ENCODE results near the gene RERG. TPM values are rescaled to one million over a fixed set of nuclear protein-coding genes. Genes with fewer than 3 reads are reported as not detected.

RERG gene, protein sequence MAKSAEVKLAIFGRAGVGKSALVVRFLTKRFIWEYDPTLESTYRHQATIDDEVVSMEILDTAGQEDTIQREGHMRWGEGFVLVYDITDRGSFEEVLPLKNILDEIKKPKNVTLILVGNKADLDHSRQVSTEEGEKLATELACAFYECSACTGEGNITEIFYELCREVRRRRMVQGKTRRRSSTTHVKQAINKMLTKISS
- total RNA-seq: 10 to 100 TPM in 1 of 8 experiments, 1 to 10 TPM in 5, under 1 TPM in 2; 0.18 to 23.5 (median 1.7) TPM

DNA sequence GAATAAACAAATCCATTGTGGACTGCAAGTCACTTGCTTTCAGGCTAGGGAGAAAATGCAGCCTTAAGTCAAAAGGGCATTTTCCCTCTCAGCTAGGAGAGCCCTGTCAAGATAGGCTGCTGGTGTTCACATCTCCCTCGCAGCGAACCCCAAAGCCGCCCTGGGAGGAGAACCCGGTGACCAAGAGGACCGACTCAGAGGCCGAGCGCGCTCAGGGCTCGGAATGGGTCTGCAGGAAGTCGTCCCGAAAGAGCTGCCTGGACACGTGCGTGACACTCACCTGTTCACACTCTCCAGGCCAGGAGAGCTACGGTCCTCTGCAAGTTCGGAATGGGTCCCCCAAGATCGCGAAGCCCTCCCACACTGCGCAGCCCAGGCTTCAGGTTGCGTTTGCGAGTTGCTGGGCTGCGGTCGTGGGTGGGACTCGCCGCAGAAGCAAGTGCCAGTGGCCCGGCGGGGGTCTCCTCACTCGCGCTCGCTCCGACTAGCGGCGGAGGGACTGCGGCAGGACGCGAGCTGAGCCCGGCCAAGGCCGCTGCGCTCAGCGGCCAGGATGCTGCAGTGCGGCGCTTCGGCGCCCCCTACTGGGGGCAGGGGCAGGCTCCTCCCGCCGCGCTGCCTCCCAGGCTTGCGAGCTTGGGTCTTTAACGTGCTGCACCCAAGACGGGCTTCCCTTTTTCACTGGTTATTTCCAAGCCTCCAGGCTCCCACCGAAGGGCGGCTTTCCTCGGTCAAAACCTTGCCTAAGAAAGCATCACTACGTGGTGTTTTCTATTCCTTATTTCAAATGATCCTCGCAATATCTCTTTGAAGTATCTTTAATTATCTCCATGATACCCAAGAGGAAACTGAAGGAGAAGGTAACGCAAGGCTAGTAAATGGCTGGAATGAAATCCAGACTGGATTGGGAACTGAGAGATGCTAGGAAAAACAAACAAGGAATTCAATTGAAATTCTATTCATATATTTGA lies at the start of gene RERG:
Gene RERG (minus strand): TSS at position 503 of the 971 bp plus-strand sequence. CDS start 3,928 bp downstream, outside the sequence.
- in situ Hi-C loops (cut with MboI; ENCODE audit: low pct_unique_long_range_greater_than_20kb in 2 of 9, low sequenced_read_pairs in 9 of 9, unreplicated experiment in 9 of 9): loop anchor here in 5 of 9 experiments (25.0 kb wide), 3 partner anchors 209 to 384 kb away; partner anchors contain the start of gene ART4 (in 4 of the 5)
- H3K27ac ChIP-seq: no peak within 1 kb of the TSS
- ATAC-seq (replicated peaks in 6 of 8): peak; percentile 97 to 100 (median 99)
- peaks cover 8 to 10% of the 10 kb centered on the region in 2 donors for H3K4me1 ChIP-seq (replicated peaks in 1 of 2)
- WGBS, 10 experiments: 4 to 73% (median 15%) methylated on average over 2 to 23 of the region's 55 CpGs; no CpG with 5 or more reads in 1 of the 10 experiments
- peak within 1 kb of the TSS; percentile 26 to 51 (median 34) for H3K4me3 ChIP-seq

DNA sequence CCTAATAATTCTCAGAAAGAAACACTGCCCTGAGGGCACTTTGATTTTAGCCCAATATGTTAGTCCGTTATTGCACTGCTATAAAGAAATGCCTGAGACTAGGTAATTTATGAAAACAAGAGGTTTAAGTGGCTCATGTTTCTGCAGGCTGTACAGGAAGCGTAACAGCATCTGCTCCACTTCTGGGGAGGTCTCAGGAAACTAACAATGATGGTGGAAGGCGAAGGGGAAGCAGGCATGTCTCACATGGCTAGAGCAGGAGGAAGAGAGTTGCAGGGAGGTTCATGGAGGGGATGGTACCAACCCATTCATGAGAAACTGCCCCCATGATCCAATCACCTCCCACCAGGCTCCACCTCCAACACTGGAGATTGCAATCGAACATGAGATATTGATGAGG lies 49.4 kb upstream of the RERG start:
- Histone ChIP-seq H3K27ac (no peak overlapping the region), H3K4me3 (no peak overlapping the region), H3K4me1 (replicated peaks in 1 of 2) (no peaks in the 10 kb centered on the region)
- ATAC-seq (replicated peaks in 6 of 8): no peak
- in situ Hi-C loops (cut with MboI; ENCODE audit: low pct_unique_long_range_greater_than_20kb in 2 of 9, low sequenced_read_pairs in 9 of 9, unreplicated experiment in 9 of 9): loop anchor here in 7 of 9 experiments (5.0 to 25.0 kb wide), 3 partner anchors 252 to 433 kb away; partner anchors contain the start of gene ART4 (in 2 of the 7)
- WGBS, 10 experiments: 14 to 100% (median 47%) methylated on average over 1 to 4 of the region's 4 CpGs; no CpG with 5 or more reads in 1 of the 10 experiments

DNA sequence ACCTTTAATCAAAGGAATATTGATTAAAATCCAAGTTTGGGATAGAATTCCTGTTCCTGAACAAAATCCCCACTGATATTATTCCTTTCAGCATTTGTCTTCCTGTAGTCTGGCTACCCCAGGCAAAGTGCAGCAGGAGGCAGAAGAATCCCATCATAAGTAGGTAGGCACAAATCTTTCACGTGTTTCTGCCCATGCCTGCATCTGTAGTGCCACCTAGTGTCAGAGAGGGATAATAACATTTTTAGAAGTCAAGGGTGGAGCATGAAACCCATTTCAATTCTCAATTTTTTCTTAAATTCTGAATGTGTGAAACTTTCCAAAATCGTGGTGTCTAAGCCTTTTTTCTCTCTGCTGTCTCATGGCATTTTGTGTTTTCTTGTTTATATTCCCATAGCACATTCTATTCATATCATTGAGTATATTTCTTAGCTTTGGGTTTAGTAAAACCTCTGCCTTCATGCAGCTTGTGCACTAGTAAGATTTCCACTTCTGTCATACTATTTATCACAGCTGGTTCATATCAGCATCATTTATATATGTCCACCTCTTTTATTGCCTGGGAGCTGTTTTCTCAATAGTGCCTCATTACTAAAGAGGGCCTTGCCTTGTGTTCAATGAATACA lies 47.8 kb upstream of the RERG start:
- in situ Hi-C loops (cut with MboI; ENCODE audit: low pct_unique_long_range_greater_than_20kb in 2 of 9, low sequenced_read_pairs in 9 of 9, unreplicated experiment in 9 of 9): loop anchor here in 2 of 9 experiments (25.0 kb wide), 1 partner anchor 432 kb away; the partner anchor contains the start of gene ART4 (in 2 of the 2)
- no peaks in the 10 kb centered on the region for H3K4me1 ChIP-seq (replicated peaks in 1 of 2)
- no peak overlapping the region for H3K27ac ChIP-seq
- peak; percentile 40 to 87 (median 64) for ATAC-seq (replicated peaks in 6 of 8)
- H3K4me3 ChIP-seq: no peak overlapping the region
- WGBS, 10 experiments: 0 to 6% (median 0%) methylated on average over 1 to 2 of the region's 2 CpGs

DNA sequence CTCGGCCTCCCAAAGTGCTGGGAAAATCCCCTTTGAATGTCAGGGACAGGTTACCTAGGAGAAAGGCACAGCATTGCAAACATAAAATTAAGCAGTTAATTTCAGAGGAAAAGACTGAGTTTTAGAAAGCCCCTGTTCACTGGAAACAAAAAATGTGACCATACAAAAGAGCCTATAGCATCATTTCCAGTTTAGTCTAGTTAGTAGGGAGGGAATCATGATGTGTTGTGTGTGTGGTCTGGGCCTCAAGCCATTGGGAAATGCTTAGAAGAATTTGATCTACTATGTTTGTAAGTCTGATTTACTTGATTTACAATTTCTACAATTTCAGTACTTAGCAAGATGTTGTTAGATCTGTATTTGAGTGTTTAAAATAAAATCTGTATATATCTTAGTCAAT lies 47.1 kb upstream of the RERG start:
- peak in 3 of 8 experiments; percentile 39 to 84 (median 44) for ATAC-seq (replicated peaks in 6 of 8)
- WGBS, 10 experiments: 80 to 100% (median 100%) methylated on average over 1 of the region's 1 CpG; no CpG with 5 or more reads in 7 of the 10 experiments
- no peaks in the 10 kb centered on the region for H3K4me1 ChIP-seq (replicated peaks in 1 of 2)
- in situ Hi-C loops (cut with MboI; ENCODE audit: low pct_unique_long_range_greater_than_20kb in 2 of 9, low sequenced_read_pairs in 9 of 9, unreplicated experiment in 9 of 9): loop anchor here in 2 of 9 experiments (25.0 kb wide), 1 partner anchor 431 kb away; the partner anchor contains the start of gene ART4 (in 2 of the 2)
- no peak overlapping the region for H3K4me3 ChIP-seq
- H3K27ac ChIP-seq: no peak overlapping the region

DNA sequence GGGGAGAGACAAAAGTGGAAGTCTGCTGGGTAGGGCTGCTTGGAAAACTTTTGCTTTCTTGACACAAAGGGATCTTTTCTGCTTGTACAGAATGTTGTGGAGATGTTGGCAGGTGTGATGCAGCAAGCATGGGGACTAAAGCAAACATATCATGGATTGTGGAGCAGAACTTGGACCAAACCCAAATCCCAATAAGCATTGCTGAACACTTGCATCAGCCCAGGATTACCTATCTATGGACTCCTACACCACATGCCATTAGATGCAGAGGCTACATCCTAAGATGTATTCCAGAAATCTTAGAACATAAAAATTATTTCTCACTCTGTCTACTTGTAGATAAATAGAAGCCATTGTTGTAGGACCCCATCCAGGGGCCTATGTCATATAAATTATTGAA lies 44.7 kb upstream of the RERG start:
- Histone ChIP-seq H3K4me3 (no peak overlapping the region), H3K27ac (no peak overlapping the region), H3K4me1 (replicated peaks in 1 of 2) (no peaks in the 10 kb centered on the region)
- in situ Hi-C loops (cut with MboI; ENCODE audit: low pct_unique_long_range_greater_than_20kb in 2 of 9, low sequenced_read_pairs in 9 of 9, unreplicated experiment in 9 of 9): loop anchor here in 2 of 9 experiments (25.0 kb wide), 1 partner anchor 429 kb away; the partner anchor contains the start of gene ART4 (in 2 of the 2)
- ATAC-seq (replicated peaks in 6 of 8): peak in 1 of 8 experiments; percentile 23

DNA sequence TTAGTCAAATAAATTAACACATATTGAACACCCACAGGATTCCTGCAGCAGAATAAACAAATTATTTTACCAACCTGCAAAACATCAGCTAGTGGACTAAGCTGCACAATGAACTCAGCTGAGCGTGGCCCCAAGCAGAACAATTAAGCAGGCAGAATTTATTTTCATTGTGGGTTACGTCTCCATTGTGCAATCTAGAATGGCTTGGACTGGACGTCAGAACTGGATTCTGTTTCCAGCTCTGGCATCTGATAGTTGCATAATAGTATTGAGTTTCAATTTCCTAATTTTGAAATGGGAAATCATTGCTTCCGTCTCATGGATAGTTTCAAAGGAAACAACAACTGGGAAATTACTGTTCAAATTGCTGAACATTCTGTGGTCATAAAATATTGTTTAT lies 35.5 kb upstream of the RERG start:
- 0 to 100% (median 43%) methylated on average over 2 to 4 of the region's 4 CpGs for WGBS, 10 experiments
- H3K27ac ChIP-seq: no peak overlapping the region
- peaks cover 0 to 9% of the 10 kb centered on the region in 2 donors for H3K4me1 ChIP-seq (replicated peaks in 1 of 2)
- no peak overlapping the region for H3K4me3 ChIP-seq
- ATAC-seq (replicated peaks in 6 of 8): peak in 2 of 8 experiments; percentile 35 to 92
- in situ Hi-C loops (cut with MboI; ENCODE audit: low pct_unique_long_range_greater_than_20kb in 2 of 9, low sequenced_read_pairs in 9 of 9, unreplicated experiment in 9 of 9): loop anchor here in 2 of 9 experiments (25.0 kb wide), 1 partner anchor 419 kb away; the partner anchor contains the start of gene ART4 (in 2 of the 2)

DNA sequence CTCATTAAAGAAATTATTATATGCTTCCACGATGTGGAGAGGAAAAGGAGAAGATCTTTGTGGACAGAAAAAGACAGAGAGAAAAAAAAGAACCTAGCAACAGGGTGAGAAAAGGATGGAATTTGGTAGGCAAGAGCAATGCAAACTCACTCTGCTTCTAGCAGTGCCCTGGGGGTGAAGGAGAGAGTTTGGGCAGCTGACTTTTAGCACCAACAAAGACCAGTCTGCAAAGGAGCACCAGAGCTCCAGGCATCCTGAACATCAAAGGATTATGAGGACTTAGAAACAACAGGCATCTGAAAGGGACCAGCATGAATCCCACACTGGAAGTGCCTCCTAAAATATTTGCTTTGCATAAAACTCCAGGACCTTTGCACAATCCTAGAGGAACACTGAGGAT lies 32.8 kb upstream of the RERG start:
- 0 to 60% (median 31%) methylated on average over 1 of the region's 1 CpG; no CpG with 5 or more reads in 2 of the 10 experiments for WGBS, 10 experiments
- peak in 3 of 8 experiments; percentile 25 to 93 (median 55) for ATAC-seq (replicated peaks in 6 of 8)
- Histone ChIP-seq H3K27ac (no peak overlapping the region), H3K4me1 (replicated peaks in 1 of 2) (peaks cover 0 to 9% of the 10 kb centered on the region in 2 donors), H3K4me3 (no peak overlapping the region)
- in situ Hi-C loops (cut with MboI; ENCODE audit: low pct_unique_long_range_greater_than_20kb in 2 of 9, low sequenced_read_pairs in 9 of 9, unreplicated experiment in 9 of 9): loop anchor here in 2 of 9 experiments (25.0 kb wide), 1 partner anchor 417 kb away; the partner anchor contains the start of gene ART4 (in 2 of the 2)

DNA sequence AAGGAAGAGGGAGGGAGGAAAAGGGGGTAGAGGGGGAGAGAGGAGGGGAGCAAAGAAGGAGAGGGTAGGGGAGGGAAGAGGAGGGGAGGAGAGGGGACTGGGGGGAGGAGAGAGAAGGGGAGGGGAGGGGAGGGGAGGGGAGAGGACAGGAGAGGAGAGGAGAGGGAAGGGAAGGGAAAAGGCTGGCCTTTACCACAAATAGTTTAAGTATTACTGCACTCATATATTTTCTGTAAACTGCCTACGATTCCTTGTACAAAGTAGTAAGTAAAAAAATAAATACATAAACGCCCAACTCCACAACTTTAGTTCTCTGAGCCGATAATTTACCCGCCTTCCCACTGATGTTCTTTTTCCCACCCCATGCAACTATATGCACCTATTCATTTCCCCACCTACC lies 23.7 kb upstream of the RERG start:
- in situ Hi-C loops (cut with MboI; ENCODE audit: low pct_unique_long_range_greater_than_20kb in 2 of 9, low sequenced_read_pairs in 9 of 9, unreplicated experiment in 9 of 9): no loop called here
- Histone ChIP-seq H3K4me3 (no peak overlapping the region), H3K27ac (no peak overlapping the region), H3K4me1 (replicated peaks in 1 of 2) (no peaks in the 10 kb centered on the region)
- WGBS, 10 experiments: 28 to 100% (median 85%) methylated on average over 1 to 4 of the region's 4 CpGs; no CpG with 5 or more reads in 3 of the 10 experiments
- no peak for ATAC-seq (replicated peaks in 6 of 8)

DNA sequence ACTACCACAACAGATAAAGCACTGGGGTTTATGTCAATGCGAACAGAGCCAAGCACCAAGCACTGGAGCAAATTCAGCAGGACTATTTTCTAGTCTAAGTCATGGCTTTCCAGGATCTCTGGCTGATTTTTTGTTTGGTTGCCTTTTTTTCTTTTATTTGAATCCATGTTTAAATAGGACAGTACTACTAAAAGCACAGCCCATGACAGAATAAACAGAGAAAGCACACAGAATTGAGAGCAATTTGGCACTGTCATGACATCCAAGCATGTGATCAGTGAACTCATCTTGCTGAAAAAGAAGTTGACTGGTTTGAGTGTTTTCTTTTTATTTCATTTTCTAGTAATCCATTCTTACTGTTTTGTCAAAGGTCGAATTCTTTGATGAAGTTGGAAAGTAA lies 23.1 kb upstream of the RERG start:
- H3K4me3 ChIP-seq: no peak overlapping the region
- peak in 2 of 8 experiments; percentile 69 to 95 for ATAC-seq (replicated peaks in 6 of 8)
- 0 to 95% (median 45%) methylated on average over 1 to 2 of the region's 2 CpGs; no CpG with 5 or more reads in 2 of the 10 experiments for WGBS, 10 experiments
- no peaks in the 10 kb centered on the region for H3K4me1 ChIP-seq (replicated peaks in 1 of 2)
- H3K27ac ChIP-seq: no peak overlapping the region
- in situ Hi-C loops (cut with MboI; ENCODE audit: low pct_unique_long_range_greater_than_20kb in 2 of 9, low sequenced_read_pairs in 9 of 9, unreplicated experiment in 9 of 9): no loop called here

DNA sequence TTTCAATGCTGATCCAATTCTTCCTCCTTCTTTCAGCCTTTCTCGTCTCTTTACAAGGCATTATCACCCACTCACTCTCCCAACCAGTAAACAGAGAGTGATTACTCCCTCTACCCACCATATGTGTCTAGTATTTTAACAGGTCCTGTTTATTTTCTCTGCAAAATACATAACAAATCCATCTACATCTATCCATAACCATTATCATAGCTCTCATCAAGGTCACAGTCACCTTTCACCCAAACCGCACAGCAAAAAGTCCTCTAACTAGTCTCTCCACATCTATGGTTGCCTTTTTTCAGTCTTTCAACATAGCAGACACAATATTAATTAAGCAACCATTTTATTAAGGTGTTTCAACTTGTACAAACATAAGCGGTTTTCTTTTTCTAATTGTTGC lies 21.9 kb upstream of the RERG start:
- Histone ChIP-seq H3K4me1 (replicated peaks in 1 of 2) (no peaks in the 10 kb centered on the region), H3K4me3 (no peak overlapping the region), H3K27ac (no peak overlapping the region)
- in situ Hi-C loops (cut with MboI; ENCODE audit: low pct_unique_long_range_greater_than_20kb in 2 of 9, low sequenced_read_pairs in 9 of 9, unreplicated experiment in 9 of 9): no loop called here
- no peak for ATAC-seq (replicated peaks in 6 of 8)
- 0 to 100% (median 80%) methylated on average over 1 to 3 of the region's 3 CpGs for WGBS, 10 experiments

DNA sequence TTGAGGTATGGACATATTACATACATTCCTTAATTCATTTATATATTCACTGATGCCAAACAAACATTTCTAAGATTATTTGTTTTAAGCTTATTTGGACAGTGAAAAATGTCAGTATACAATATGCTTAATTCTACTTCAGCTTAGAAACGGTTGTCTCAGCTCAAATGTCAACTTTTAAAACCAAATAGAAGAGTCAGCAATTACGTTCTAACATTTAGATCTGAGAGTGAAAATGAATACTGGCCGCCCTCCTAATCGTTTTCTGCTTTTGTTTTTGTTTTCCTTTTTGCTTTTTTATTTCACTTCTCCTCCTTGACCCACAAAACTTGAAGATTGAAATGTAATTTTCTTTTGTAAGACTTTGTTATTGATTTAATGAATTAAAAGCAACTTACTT lies 19.7 kb upstream of the RERG start:
- 11 to 91% (median 72%) methylated on average over 3 to 4 of the region's 4 CpGs for WGBS, 10 experiments
- Histone ChIP-seq H3K27ac (no peak overlapping the region), H3K4me3 (no peak overlapping the region), H3K4me1 (replicated peaks in 1 of 2) (no peaks in the 10 kb centered on the region)
- ATAC-seq (replicated peaks in 6 of 8): no peak
- in situ Hi-C loops (cut with MboI; ENCODE audit: low pct_unique_long_range_greater_than_20kb in 2 of 9, low sequenced_read_pairs in 9 of 9, unreplicated experiment in 9 of 9): no loop called here

DNA sequence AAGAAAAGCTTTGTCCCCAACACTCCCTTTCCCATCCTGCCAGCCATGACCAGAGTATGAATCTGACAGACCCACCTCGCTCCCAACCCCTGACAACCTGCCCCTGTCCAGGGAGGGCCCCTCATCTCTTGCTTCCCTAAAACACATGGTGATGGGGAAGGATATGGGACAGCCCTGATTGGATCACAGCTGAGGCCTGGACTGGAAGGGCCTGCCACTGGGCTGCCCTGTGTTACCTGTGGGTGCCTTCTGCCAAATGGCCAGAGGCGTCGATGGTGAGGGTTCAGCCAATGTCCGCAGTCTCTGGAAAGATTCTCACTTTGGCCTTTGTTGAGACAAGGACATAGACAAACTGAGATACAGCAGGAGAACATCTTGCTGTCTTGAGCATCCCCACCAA lies 13.3 kb upstream of the RERG start:
- WGBS, 10 experiments: 22 to 100% (median 71%) methylated on average over 1 to 4 of the region's 4 CpGs; no CpG with 5 or more reads in 5 of the 10 experiments
- no peak for ATAC-seq (replicated peaks in 6 of 8)
- no peaks in the 10 kb centered on the region for H3K4me1 ChIP-seq (replicated peaks in 1 of 2)
- in situ Hi-C loops (cut with MboI; ENCODE audit: low pct_unique_long_range_greater_than_20kb in 2 of 9, low sequenced_read_pairs in 9 of 9, unreplicated experiment in 9 of 9): no loop called here
- no peak overlapping the region for H3K27ac ChIP-seq
- no peak overlapping the region for H3K4me3 ChIP-seq

Measured in motor neuron (in vitro differentiated cells).